Dermis microvascular lymphatic vessel endothelial cell (primary cell): ENCODE results near the gene PHOX2A. TPM values are rescaled to one million over a fixed set of nuclear protein-coding genes. Genes with fewer than 3 reads are reported as not detected.

Source experiments
- total RNA-seq: library from RNA; depleted of rRNA; stranded (reverse); fragments of >200 nt; gene quantifications from 2 replicates; pipeline ENCODE4 v1.2.1, GENCODE V29; 2014

PHOX2A gene
- total RNA-seq, 1 donor from 2014 or later: not detected

Other genes starting within 250 kb of the PHOX2A start
- gene IL18BP, start 245.3 kb downstream of the PHOX2A start, total RNA-seq: 1.5 and 1.8 TPM in 2 replicates
- gene NUMA1, start 163.6 kb downstream of the PHOX2A start, total RNA-seq: 101 and 119 TPM in 2 replicates
- 3.2 and 4.2 TPM in 2 replicates for gene LRRC51, start 163.3 kb downstream of the PHOX2A start, total RNA-seq
- 91.1 and 118 TPM in 2 replicates for gene LAMTOR1, start 140.9 kb downstream of the PHOX2A start, total RNA-seq
- gene TOMT, start 138.3 kb downstream of the PHOX2A start, total RNA-seq: not detected in 2 replicates
- gene ANAPC15, start 131.5 kb downstream of the PHOX2A start, total RNA-seq: 16.8 and 24.6 TPM in 2 replicates
- not detected in 2 replicates for gene FOLR3, start 108.5 kb downstream of the PHOX2A start, total RNA-seq
- not detected in 2 replicates for gene FOLR1, start 52.0 kb downstream of the PHOX2A start, total RNA-seq
- gene FOLR2, start 27.4 kb downstream of the PHOX2A start, total RNA-seq: not detected in 2 replicates
- gene INPPL1, start 19.4 kb downstream of the PHOX2A start, total RNA-seq: 31.3 and 41.0 TPM in 2 replicates
- gene CLPB, start 190.4 kb upstream of the PHOX2A start, total RNA-seq: 30.5 and 30.6 TPM in 2 replicates